Heart right ventricle (tissue), 16 donors: ENCODE measurements around the gene LBX1. TPM values are rescaled to one million over a fixed set of nuclear protein-coding genes. Genes with fewer than 3 reads are reported as not detected.

ENCODE experiments used
- ATAC-seq, 8 donors: fragments of 200-7000 bp; cut with Tn5 transposase; one replicate each; pipeline ENCODE4 v1.9.1; 2020; ENCODE audit warnings: mild to moderate bottlenecking in 8 of 8, moderate library complexity in 8 of 8, moderate number of reproducible peaks in 1 of 8
- DNase-seq, 2 donors: peaks; one replicate each; pipeline ENCODE4 v3.0.0-alpha.2; 2020
- H3K27ac ChIP-seq, 10 donors: fragments of 200-600 bp; sonication (generic) in 2 of 10; one replicate each; pipeline versions ENCODE4 v1.5.0 to v1.8.0; 2020 to 2022; ENCODE audit warnings: mild to moderate bottlenecking in 3 of 10
- H3K27me3 ChIP-seq, 7 donors: fragments of 200-600 bp; one replicate each; pipeline ENCODE4 v1.8.0; 2021 to 2022; ENCODE audit warnings: mild to moderate bottlenecking in 2 of 7
- H3K36me3 ChIP-seq, 9 donors: fragments of 200-600 bp; sonication (generic) in 1 of 9; one replicate each; pipeline versions ENCODE4 v1.5.0 to v1.8.0; 2020 to 2022; ENCODE audit warnings: mild to moderate bottlenecking in 2 of 9
- H3K4me1 ChIP-seq, 9 donors: fragments of 200-600 bp; sonication (generic) in 1 of 9; one replicate each; pipeline versions ENCODE4 v1.5.0 to v1.8.0; 2020 to 2022; ENCODE audit warnings: mild to moderate bottlenecking in 4 of 9
- H3K4me3 ChIP-seq, 10 donors: fragments of 200-600 bp; sonication (generic) in 2 of 10; one replicate each; pipeline versions ENCODE4 v1.5.0 to v1.8.0; 2020 to 2022; ENCODE audit warnings: mild to moderate bottlenecking in 7 of 10, moderate library complexity in 2 of 10
- H3K9me3 ChIP-seq, 11 donors: fragments of 200-600 bp in 10 of 11; sonication (generic) in 2 of 11; one replicate each; pipeline versions ENCODE4 v1.5.0 to v1.8.0; 2013 to 2022; ENCODE audit warnings: mild to moderate bottlenecking in 2 of 11, control low read depth in 1 of 11, moderate library complexity in 1 of 11
- WGBS, 2 donors: extraction: QIAGEN DNeasy Blood & Tissue Kit; methylation state at CpG; one replicate each; pipeline ENCODE4 v1.1.7; 2013; ENCODE audit warnings: inconsistent platforms in 1 of 2; 5-methylcytosine and 5-hydroxymethylcytosine counted together
- intact Hi-C, 10 donors: fragments of 100-400 bp; cut with DNase I; formaldehyde crosslinking; loops; one replicate each; pipeline versions ENCODE4 v1.11.1 to v1.14.2; 2022
- polyA plus RNA-seq, 2 donors: library from polyadenylated mRNA; stranded (reverse); fragments of 200-250 nt; gene quantifications; one replicate each; pipeline ENCODE4 v1.2.3, GENCODE V29; 2013
- total RNA-seq, 10 donors: library from RNA; stranded (reverse); fragmentation: NEBNext Ultra II Directional in 3 of 10; extraction: Animal tissue kit (Norgen Biotek cat#: 25700) in 3 of 10; gene quantifications; one replicate each; pipeline versions ENCODE4 v1.2.1 to v1.2.4, GENCODE V29; 2021 to 2023
- TF ChIP-seq, protein P1 (sequence below), 9 donors: fragments of 200-600 bp; sonication (generic) in 2 of 9; IDR thresholded peaks; one replicate each; pipeline versions ENCODE4 v1.5.0 to v1.8.0; 2021 to 2022; ENCODE audit warnings: antibody characterized with exemption in 9 of 9, mild to moderate bottlenecking in 5 of 9, moderate library complexity in 1 of 9
- donor health status: Arrhythmogenic right ventricular cardiomyopathy.
- donor health status: ischemic (EF 13 %, LVEDD 7.1; RV severe dilation, severe dysfunction).
- donor health status: healthy with polysubstance abuse.
- donor health status: DM: no; HTN: yes; CAD: no.
- donor health status: DM: no; HTN: no; CAD: no.
- donor health status: ischemic (EF 25% LVEDD 6.9; RV normal size, moderate dysfunction).
- donor health status: ischemic (EF 25% LVEDD 5.7; RV mildly dilated, moderate dysfunction).
- donor health status: healthy.
- donor health status: DM: yes; HTN: yes; CAD: no.
- donor health status: Ischemic cardiomyopathy.
- donor health status: ischemic (EF 35%, LVEDD 5.7; RV mildly dilated, moderate dysfunction).
- donor health status: nonischemic (EF 11% LVEDD 7.7; RV severe dilation, severe dysfunction).
- donor health status: DM: yes; HTN: yes; CAD: no.
- donor health status: PGD.
- donor health status: ischemic (EF 29% LVEDD 5.4; RV normal size, mild dysfunction).
- donor health status: nonischemic (EF 23%, LVEDD 6.1; RV moderate dilation, normal function).

The LBX1 gene
- total and polyA plus RNA-seq, 12 donors, result not detected

DNA sequence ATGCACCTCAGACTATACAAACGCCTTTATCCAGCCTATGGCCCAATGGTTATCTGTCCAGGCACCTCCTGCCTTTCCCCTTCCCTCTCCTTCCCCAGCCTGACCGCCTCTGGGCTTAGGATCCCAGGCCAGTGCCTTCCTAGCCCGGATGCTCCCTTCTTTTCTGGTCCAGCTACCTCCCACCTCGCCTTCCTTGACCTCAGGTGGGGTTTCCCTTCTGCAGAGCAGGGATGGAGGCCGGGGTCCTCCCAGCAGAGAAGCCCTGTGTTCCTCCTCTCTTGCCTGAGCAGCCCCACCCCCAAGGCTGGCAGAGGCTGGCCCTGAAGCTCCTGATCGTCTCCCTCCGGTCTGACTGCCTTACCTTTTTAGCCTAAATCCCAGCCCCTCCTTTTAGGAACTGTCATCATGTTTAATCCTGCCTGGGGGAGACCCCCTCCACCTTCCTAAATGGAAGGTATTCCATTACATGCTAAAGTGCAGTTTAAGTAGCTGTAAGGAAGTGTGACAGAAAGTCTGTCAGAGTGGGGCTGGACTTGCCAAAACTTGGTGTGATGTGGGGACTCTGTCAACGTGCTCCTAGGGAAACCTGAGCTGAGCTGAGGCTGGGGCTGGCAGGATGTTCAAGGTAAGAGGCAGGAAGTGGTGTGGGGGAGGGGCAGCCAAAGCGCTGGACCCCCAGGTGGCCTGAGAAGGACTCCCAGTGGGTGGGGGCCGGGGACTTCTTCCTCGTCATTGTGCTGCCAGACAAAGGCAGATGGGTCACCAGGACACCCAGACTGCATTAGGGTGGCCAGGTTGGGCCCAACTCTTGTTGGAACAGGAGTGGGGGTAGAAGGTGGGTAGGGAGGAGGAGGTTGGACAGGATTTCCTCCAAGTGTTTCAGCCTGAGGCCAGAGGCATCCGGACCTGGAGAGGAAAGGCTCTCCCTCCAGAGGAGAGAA is 39.5 kb downstream of the LBX1 start:
- ATAC-seq, result no peak
- Histone ChIP-seq H3K27me3 (peaks cover 0 to 56% (median 16%) of the 10 kb centered on the region in 7 donors), H3K36me3 (no peaks in the 10 kb centered on the region), H3K4me3 (no peak overlapping the region), H3K9me3 (no peaks in the 10 kb centered on the region), H3K4me1 (no peaks in the 10 kb centered on the region), H3K27ac (no peak overlapping the region)
- intact Hi-C loops, result no loop called here
- TF ChIP-seq, protein P1, sequence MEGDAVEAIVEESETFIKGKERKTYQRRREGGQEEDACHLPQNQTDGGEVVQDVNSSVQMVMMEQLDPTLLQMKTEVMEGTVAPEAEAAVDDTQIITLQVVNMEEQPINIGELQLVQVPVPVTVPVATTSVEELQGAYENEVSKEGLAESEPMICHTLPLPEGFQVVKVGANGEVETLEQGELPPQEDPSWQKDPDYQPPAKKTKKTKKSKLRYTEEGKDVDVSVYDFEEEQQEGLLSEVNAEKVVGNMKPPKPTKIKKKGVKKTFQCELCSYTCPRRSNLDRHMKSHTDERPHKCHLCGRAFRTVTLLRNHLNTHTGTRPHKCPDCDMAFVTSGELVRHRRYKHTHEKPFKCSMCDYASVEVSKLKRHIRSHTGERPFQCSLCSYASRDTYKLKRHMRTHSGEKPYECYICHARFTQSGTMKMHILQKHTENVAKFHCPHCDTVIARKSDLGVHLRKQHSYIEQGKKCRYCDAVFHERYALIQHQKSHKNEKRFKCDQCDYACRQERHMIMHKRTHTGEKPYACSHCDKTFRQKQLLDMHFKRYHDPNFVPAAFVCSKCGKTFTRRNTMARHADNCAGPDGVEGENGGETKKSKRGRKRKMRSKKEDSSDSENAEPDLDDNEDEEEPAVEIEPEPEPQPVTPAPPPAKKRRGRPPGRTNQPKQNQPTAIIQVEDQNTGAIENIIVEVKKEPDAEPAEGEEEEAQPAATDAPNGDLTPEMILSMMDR (IDR thresholded peaks at IDR 0.05), result no peak
- WGBS, 2 donors, result 45 to 47% methylated on average over 12 of the region's 12 CpGs
- DNase-seq, result no peak

DNA sequence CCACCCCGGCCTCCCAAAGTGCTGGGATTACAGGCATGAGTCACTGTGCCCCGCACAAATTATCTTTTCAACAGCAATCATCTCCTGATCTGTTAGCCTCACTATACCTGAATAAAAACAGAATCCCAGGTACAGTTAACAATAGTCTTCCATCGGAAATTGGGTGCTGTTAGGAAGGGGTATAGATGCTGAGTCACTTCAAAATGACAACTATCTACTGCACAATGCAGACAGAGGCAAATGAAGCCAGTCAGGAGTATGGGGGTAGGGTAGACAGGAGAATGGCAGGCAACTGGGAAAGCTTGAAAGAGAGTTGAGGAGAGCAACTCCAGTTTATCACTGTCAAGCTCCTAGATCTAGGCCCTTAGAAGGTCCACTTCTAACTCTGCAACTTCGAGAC is 40.3 kb downstream of the LBX1 start:
- no peaks in the 10 kb centered on the region for H3K36me3 ChIP-seq
- no peaks in the 10 kb centered on the region for H3K9me3 ChIP-seq
- H3K27ac ChIP-seq, result no peak overlapping the region
- peaks cover 0 to 49% (median 11%) of the 10 kb centered on the region in 7 donors for H3K27me3 ChIP-seq
- ATAC-seq (no peak), DNase-seq (no peak)
- H3K4me3 ChIP-seq, result no peak overlapping the region
- WGBS, 2 donors, result 74 to 85% methylated on average over 4 of the region's 4 CpGs
- H3K4me1 ChIP-seq, result no peaks in the 10 kb centered on the region
- intact Hi-C loops, result no loop called here
- TF ChIP-seq, protein P1 (IDR thresholded peaks at IDR 0.05), result no peak

DNA sequence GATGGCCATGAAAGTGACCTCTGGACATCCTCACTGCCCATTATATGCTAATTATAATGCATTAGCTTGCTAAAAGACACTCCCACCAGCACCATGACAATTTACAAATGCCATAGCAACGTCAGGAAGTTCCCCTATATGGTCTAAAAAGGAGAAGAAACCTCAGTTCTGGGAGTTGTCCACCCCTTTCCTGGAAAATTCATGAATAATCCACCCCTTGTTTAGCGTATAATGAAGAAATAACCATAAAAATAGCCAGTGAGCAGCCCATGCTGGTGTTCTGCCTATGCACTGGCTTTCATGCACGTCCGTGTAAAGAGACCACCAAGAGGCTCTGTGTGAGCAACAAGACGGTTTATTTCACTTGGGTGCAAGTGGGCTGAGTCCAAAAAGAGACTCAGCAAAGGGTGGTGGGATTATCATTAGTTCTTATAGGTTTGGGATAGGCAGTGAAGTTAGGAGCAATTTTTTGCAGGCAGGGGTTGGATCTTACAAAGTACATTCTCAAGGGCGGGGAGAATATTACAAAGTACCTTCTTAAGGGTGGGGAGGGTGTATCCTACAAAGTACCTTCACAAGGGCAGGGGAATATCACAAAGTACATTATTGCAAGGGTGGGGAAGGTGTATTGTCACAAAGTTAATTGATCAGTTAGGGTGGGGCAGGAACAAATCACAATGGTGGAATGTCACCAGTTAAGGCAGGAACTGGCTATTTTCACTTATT is 45.6 kb downstream of the LBX1 start:
- no peak overlapping the region for H3K4me3 ChIP-seq
- ATAC-seq (no peak), DNase-seq (no peak)
- no peaks in the 10 kb centered on the region for H3K36me3 ChIP-seq
- no peaks in the 10 kb centered on the region for H3K4me1 ChIP-seq
- WGBS, 2 donors, result 76 to 78% methylated on average over 6 of the region's 6 CpGs
- H3K9me3 ChIP-seq, result no peaks in the 10 kb centered on the region
- no peak overlapping the region for H3K27ac ChIP-seq
- intact Hi-C loops, result no loop called here
- TF ChIP-seq, protein P1 (IDR thresholded peaks at IDR 0.05), result no peak
- H3K27me3 ChIP-seq, result peaks cover 0 to 50% (median 30%) of the 10 kb centered on the region in 7 donors

DNA sequence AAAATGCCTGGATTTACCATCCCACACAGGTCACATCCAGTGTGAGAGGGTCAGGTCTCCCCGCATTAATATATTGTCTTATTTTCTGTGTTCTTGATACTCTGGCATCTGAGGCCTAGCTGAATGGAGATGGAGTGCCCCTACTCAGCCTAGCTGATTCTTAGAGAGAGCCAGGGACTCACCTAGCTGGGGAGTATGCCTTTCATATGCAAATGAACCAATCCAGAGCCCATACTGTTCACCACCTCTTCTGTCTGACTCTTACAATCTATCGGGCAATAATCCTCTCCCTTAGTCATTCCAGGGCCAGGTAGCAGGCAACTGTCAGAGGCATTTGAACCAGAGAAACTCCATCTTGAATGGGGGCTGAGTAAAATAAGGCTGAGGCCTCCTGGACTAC is 46.3 kb downstream of the LBX1 start:
- Histone ChIP-seq H3K4me3 (no peak overlapping the region), H3K27ac (no peak overlapping the region), H3K9me3 (no peaks in the 10 kb centered on the region), H3K36me3 (no peaks in the 10 kb centered on the region), H3K27me3 (peaks cover 0 to 46% (median 30%) of the 10 kb centered on the region in 7 donors), H3K4me1 (no peaks in the 10 kb centered on the region)
- DNase-seq (no peak), ATAC-seq (no peak)
- WGBS, 2 donors, result 65 to 73% methylated on average over 2 of the region's 2 CpGs
- TF ChIP-seq, protein P1 (IDR thresholded peaks at IDR 0.05), result no peak
- intact Hi-C loops, result no loop called here

Other genes with a start within 250 kb of the LBX1 start
- gene MRPL43, start 242.0 kb downstream of the LBX1 start, total RNA-seq, result 10 to 100 TPM; 43.8 to 73.4 (median 55.2) TPM
- 100 to 1,000 TPM; 102 to 123 TPM for gene MRPL43, start 242.0 kb downstream of the LBX1 start, polyA plus RNA-seq
- gene TWNK, start 241.9 kb downstream of the LBX1 start, total RNA-seq, result 1 to 10 TPM; 4.7 to 7.7 (median 5.4) TPM
- 1 to 10 TPM; 4.2 to 6.1 TPM for gene TWNK, start 241.9 kb downstream of the LBX1 start, polyA plus RNA-seq
- 10 to 100 TPM; 28.6 to 48.3 (median 38.9) TPM for gene LZTS2, start 229.7 kb downstream of the LBX1 start, total RNA-seq
- 10 to 100 TPM; 43.8 to 73.7 TPM for gene LZTS2, start 229.7 kb downstream of the LBX1 start, polyA plus RNA-seq
- under 1 TPM in 9 of 10 donors, not detected in 1; 0.17 to 0.60 (median 0.22) TPM for gene PDZD7, start 198.3 kb downstream of the LBX1 start, total RNA-seq
- under 1 TPM; 0.13 to 0.66 TPM for gene PDZD7, start 198.3 kb downstream of the LBX1 start, polyA plus RNA-seq
- gene SFXN3, start 198.2 kb downstream of the LBX1 start, total RNA-seq, result 10 to 100 TPM in 9 of 10 donors, 1 to 10 TPM in 1; 8.4 to 25.7 (median 14.2) TPM
- 10 to 100 TPM; 16.6 to 23.6 TPM for gene SFXN3, start 198.2 kb downstream of the LBX1 start, polyA plus RNA-seq
- 10 to 100 TPM in 4 of 10 donors, 1 to 10 TPM in 6; 3.3 to 13.1 (median 8.5) TPM for gene KAZALD1, start 167.5 kb downstream of the LBX1 start, total RNA-seq
- 10 to 100 TPM; 12.2 to 16.5 TPM for gene KAZALD1, start 167.5 kb downstream of the LBX1 start, polyA plus RNA-seq
- gene TLX1, start 98.2 kb downstream of the LBX1 start, total RNA-seq, result under 1 TPM in 2 of 10 donors, not detected in 8; 0.27 to 0.74 TPM
- gene TLX1, start 98.2 kb downstream of the LBX1 start, polyA plus RNA-seq, result under 1 TPM in 1 of 2 donors, not detected in 1; 0.03 TPM
- 10 to 100 TPM; 25.1 to 49.9 (median 36.0) TPM for gene BTRC, start 124.7 kb upstream of the LBX1 start, total RNA-seq
- 10 to 100 TPM in 1 of 2 donors, 1 to 10 TPM in 1; 9.5 to 11.8 TPM for gene BTRC, start 124.7 kb upstream of the LBX1 start, polyA plus RNA-seq